LNCaP clone FGC (cell line): ENCODE results near the gene PCED1A.

Source experiments
- DNase-seq: peaks from one replicate; pipeline ENCODE4 v3.0.0-alpha.2; 2011; ENCODE audit warnings: low read depth
- H3K4me3 ChIP-seq: 2 replicates; pipeline ENCODE4 v1.5.1; 2011; ENCODE audit warnings: mild to moderate bottlenecking, low read depth, low read length, control low read depth
- CTCF ChIP-seq: IDR thresholded peaks from 2 replicates; pipeline ENCODE4 v1.5.1; 2012; ENCODE audit warnings: mild to moderate bottlenecking; ENCODE audit not compliant: control insufficient read depth, insufficient read depth; ENCODE audit errors: extremely low read depth

PCED1A gene

DNA sequence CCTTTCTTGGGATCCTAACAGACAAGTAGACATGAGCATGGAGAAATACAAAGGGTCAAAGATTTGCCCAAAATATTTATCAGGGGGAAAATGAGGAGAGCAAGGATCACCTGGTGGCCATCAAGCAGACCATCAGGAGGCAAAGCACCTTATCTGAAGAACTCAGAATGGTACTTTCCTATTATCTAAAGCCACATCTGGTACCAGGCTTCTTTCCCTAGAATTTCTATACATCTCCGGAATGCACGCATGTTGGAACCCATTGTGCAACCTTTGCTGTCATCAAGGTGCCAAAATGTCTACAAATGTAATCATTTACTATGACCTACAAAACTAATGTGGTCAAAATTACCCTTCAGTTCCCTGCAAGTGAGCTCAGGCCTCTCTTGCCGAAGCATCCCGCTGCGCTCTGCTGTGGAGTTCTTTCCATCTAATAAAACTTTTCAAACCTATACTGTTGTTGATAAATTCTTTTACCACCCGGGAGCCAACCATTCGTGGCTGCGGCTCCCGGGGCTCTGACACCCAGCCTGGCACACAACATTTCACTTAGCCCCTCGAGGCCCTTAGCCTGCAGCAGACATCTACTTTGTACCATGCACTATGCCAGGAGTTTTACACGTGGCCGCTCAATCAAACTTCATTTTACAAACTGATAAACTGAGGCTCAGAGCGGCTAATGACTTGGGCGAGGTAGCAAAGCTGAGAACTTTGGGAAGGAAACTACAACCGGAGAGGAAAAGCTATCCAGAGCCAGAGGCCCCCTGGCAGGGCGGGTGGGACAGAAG lies 36.2 kb downstream of the PCED1A start:
- DNase-seq: no peak
- no peak for TF ChIP-seq CTCF
- no peak overlapping the region for H3K4me3 ChIP-seq

GRCh38 chr20:2801286-2801728 lies 39.1 kb downstream of the PCED1A start:
- no peak overlapping the region for H3K4me3 ChIP-seq
- DNase-seq: no peak
- TF ChIP-seq CTCF: no peak

- no peak for DNase-seq
Measured at GRCh38 chr20:2800521-2801285, 39.8 kb downstream of the PCED1A start, which contains the start of gene CPXM1. CPXM1 (minus strand) TSS chr20:2800627; CDS start chr20:2800572, 55 bp downstream.

GRCh38 chr20:2799688-2800520 lies 40.6 kb downstream of the PCED1A start:
- TF ChIP-seq CTCF: no peak
- H3K4me3 ChIP-seq: no peak overlapping the region
- DNase-seq: no peak

More at GRCh38 chr20:2800521-2801285, 39.8 kb downstream of the PCED1A start, which contains the start of gene CPXM1:
- H3K4me3 ChIP-seq: no peak within 1 kb of the TSS
- no peak for TF ChIP-seq CTCF

GRCh38 chr20:2799271-2799670 lies 41.2 kb downstream of the PCED1A start:
- H3K4me3 ChIP-seq: no peak overlapping the region
- TF ChIP-seq CTCF: no peak
- no peak for DNase-seq

DNA sequence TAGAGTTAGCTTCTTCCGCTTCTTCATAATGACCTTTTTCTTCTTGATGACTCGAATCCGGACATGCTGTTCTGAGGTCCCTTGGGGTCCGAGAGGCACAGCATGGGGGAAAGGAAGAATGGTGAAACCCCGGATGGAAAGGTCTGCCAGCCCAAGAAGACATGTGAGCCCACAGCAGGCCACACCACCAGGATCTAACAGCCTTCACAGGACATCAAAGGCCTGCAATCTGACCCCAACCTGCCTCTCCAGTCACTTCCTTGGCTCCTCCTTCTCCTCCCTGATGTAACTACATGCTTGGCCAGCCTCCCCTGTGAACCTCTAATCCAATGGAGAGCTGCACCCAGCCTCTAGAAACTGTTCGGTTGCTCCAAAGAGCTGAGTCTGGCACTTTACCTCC lies 41.6 kb downstream of the PCED1A start:
- no peak overlapping the region for H3K4me3 ChIP-seq
- DNase-seq: no peak
- no peak for TF ChIP-seq CTCF
